GM23338 (cell line): Measurements from ENCODE around the gene AKAP7.

Experiments used
- EZH2 ChIP-seq: fragments of 200-600 bp; sonication (generic); IDR thresholded peaks from one replicate; pipeline ENCODE4 v1.8.0; 2017; ENCODE audit warnings: antibody characterized with exemption, mild to moderate bottlenecking, low read depth; ENCODE audit not compliant: unreplicated experiment
- EZH2phosphoT487 ChIP-seq: fragments of 200-600 bp; sonication (generic); IDR thresholded peaks from one replicate; pipeline ENCODE4 v1.8.1; 2018; ENCODE audit warnings: antibody characterized with exemption; ENCODE audit not compliant: unreplicated experiment
- JUNB ChIP-seq: IDR thresholded peaks from one replicate; pipeline ENCODE4 v1.6.1; 2016; ENCODE audit warnings: antibody characterized with exemption; ENCODE audit not compliant: unreplicated experiment
- POLR2AphosphoS5 ChIP-seq: IDR thresholded peaks from 2 replicates; pipeline ENCODE4 v1.6.1; 2016; ENCODE audit warnings: antibody characterized with exemption, low read depth
- TF ChIP-seq, protein P1 (sequence below), 2 experiments: fragments of 200-600 bp in 1 of 2; sonication (generic) in 1 of 2; conservative IDR thresholded peaks; 2 replicates each; pipeline versions ENCODE4 v1.5.1 to v1.6.1; 2016 to 2017; ENCODE audit warnings: antibody characterized with exemption in 2 of 2, low read depth in 2 of 2, mild to moderate bottlenecking in 2 of 2, moderate library complexity in 1 of 2
- TF ChIP-seq, protein P2 (sequence below): IDR thresholded peaks from 2 replicates; pipeline ENCODE4 v1.6.1; 2016; ENCODE audit warnings: antibody characterized with exemption
- TF ChIP-seq, protein P3 (sequence below): IDR thresholded peaks from one replicate; pipeline ENCODE4 v1.6.1; 2018; ENCODE audit warnings: antibody characterized with exemption; ENCODE audit not compliant: unreplicated experiment

DNA sequence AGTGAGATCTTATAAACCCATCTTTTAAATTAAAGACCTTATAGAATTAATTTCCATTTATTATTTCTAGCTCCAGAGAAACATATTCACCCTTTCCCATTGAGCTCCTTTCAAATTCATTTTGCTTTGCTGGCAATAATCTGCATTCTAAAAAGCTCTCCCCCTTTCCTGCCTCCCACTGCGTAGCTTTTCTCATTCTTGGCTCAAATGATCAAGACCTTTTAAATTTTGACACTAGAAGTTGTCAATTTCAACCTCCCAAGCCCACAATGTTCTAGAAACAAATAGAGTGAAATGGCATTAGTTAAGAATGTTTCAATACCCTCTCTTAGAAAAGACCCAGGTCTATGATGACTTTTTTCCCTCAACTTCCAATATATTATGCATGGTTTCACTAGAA lies 186.9 kb downstream of the AKAP7 start:
- TF ChIP-seq, protein P1, sequence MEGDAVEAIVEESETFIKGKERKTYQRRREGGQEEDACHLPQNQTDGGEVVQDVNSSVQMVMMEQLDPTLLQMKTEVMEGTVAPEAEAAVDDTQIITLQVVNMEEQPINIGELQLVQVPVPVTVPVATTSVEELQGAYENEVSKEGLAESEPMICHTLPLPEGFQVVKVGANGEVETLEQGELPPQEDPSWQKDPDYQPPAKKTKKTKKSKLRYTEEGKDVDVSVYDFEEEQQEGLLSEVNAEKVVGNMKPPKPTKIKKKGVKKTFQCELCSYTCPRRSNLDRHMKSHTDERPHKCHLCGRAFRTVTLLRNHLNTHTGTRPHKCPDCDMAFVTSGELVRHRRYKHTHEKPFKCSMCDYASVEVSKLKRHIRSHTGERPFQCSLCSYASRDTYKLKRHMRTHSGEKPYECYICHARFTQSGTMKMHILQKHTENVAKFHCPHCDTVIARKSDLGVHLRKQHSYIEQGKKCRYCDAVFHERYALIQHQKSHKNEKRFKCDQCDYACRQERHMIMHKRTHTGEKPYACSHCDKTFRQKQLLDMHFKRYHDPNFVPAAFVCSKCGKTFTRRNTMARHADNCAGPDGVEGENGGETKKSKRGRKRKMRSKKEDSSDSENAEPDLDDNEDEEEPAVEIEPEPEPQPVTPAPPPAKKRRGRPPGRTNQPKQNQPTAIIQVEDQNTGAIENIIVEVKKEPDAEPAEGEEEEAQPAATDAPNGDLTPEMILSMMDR (conservative IDR thresholded peaks at IDR 0.05; ENCODE audit: low read depth in 2 of 2), result no peak
- TF ChIP-seq EZH2, result no peak
- no peak for TF ChIP-seq EZH2phosphoT487
- TF ChIP-seq, protein P2, sequence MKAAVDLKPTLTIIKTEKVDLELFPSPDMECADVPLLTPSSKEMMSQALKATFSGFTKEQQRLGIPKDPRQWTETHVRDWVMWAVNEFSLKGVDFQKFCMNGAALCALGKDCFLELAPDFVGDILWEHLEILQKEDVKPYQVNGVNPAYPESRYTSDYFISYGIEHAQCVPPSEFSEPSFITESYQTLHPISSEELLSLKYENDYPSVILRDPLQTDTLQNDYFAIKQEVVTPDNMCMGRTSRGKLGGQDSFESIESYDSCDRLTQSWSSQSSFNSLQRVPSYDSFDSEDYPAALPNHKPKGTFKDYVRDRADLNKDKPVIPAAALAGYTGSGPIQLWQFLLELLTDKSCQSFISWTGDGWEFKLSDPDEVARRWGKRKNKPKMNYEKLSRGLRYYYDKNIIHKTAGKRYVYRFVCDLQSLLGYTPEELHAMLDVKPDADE, result no peak
- no peak for TF ChIP-seq JUNB
- no peak for TF ChIP-seq POLR2AphosphoS5
- TF ChIP-seq, protein P3, sequence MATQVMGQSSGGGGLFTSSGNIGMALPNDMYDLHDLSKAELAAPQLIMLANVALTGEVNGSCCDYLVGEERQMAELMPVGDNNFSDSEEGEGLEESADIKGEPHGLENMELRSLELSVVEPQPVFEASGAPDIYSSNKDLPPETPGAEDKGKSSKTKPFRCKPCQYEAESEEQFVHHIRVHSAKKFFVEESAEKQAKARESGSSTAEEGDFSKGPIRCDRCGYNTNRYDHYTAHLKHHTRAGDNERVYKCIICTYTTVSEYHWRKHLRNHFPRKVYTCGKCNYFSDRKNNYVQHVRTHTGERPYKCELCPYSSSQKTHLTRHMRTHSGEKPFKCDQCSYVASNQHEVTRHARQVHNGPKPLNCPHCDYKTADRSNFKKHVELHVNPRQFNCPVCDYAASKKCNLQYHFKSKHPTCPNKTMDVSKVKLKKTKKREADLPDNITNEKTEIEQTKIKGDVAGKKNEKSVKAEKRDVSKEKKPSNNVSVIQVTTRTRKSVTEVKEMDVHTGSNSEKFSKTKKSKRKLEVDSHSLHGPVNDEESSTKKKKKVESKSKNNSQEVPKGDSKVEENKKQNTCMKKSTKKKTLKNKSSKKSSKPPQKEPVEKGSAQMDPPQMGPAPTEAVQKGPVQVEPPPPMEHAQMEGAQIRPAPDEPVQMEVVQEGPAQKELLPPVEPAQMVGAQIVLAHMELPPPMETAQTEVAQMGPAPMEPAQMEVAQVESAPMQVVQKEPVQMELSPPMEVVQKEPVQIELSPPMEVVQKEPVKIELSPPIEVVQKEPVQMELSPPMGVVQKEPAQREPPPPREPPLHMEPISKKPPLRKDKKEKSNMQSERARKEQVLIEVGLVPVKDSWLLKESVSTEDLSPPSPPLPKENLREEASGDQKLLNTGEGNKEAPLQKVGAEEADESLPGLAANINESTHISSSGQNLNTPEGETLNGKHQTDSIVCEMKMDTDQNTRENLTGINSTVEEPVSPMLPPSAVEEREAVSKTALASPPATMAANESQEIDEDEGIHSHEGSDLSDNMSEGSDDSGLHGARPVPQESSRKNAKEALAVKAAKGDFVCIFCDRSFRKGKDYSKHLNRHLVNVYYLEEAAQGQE, result no peak
